Daoy (cell line): ENCODE data around the gene OLFML1. TPM values are rescaled to one million over a fixed set of nuclear protein-coding genes. Genes with fewer than 3 reads are reported as not detected.
"Not testable (repeated sequence)": the region's sequence is repeated elsewhere in the genome, so short reads cannot be mapped to it uniquely, and the experiment has no call there.

Source experiments
- DNase-seq: peaks from one replicate; pipeline ENCODE4 v3.0.0-alpha.2; 2015; ENCODE audit warnings: low read depth
- total RNA-seq: library from RNA; depleted of rRNA; stranded (reverse); fragments of >200 nt; shearing (Covaris generic); gene quantifications from 2 replicates; pipeline ENCODE4 v1.2.3, GENCODE V29; 2014

Gene OLFML1
- total RNA-seq, 1 experiment from 2014 or later = not detected

DNA sequence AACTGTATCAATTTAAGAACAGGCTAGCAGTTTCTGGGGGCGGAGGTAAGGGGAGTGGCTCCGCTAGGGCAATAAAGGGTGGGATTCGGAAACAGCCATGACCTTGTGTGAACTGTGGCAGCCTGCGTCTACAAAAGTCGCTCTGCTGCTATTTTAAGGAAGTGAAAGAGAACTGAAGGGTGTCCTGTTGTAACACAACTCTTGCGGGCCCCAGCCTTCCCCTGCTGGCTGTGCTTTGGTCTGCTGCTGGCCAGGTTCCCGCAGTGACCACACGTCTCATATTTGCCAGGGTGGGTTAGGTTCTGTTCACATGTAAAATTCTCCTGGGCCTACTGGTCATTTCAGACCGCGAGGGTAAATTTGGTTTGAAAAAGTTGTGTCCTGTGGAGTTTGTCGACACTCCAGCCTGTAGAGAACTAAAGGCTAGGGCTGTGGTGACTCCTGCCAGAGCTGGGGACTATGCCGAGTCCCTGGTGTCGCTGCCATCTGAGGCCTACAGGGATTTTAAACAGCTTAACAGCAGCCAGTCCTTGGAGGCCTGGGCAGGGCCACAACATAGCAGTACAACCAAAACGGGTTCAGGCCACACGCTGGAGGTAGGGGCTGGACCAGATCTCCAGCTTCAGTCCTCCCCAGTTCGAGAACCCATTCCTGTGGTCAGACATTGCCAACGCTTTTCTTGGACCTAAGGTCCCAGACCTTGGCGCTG lies 27.4 kb downstream of the OLFML1 start:
- peak; percentile 18 for DNase-seq

GRCh38 chr11:7513234-7514098 lies 28.2 kb downstream of the OLFML1 start, which contains the start of gene PPFIBP2:
Gene PPFIBP2, plus strand, starts transcription at chr11:7513999. Its CDS starts 35,477 bp downstream, at chr11:7549476.
- peak; percentile 78 for DNase-seq

- DNase-seq = peak; percentile 17
Measured at GRCh38 chr11:7514099-7514591, 28.8 kb downstream of the OLFML1 start.

GRCh38 chr11:7515447-7515886 lies 30.2 kb downstream of the OLFML1 start:
- no peak for DNase-seq

GRCh38 chr11:7516475-7516874 lies 31.2 kb downstream of the OLFML1 start:
- no peak for DNase-seq

GRCh38 chr11:7517743-7518142 lies 32.4 kb downstream of the OLFML1 start:
- not testable (repeated sequence) for DNase-seq

DNA sequence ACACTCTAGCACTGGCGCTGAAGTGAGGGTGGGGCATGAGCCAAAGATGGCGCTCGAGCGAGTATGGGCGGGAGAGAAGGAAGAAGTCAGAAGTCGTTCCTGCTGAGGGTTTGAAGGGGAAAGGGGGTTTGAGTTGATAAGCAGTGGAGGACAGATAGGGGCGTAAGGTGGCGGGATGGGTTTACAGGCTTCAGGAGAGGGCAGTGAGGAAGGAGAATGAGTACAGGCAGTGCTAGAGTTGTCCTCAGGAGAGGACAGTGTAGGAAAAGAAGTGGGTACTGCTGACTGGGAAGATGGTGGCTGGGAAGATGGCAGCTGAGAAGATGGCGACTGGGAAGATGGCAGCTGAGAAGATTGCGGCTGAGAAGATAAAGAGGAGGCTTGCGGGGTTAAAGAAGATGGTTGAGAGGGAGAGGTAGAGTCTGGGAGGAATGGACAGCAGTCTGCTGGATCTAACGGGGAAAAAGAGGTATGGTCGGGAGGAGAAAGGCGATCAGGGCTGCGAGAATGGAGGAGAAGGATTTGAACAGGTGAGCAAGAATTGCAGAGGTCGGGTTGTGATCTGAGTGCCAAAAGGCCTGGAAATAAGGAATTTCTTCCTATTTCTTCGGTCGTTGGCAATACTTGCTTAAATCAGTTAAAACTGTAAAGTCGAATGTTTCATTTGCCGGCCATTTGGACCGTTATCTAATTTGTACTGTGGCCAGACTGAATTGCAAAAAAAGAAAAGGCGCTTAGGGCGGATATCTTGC lies 33.7 kb downstream of the OLFML1 start:
- DNase-seq = no peak

- no peak for DNase-seq
Measured at GRCh38 chr11:7520011-7520942, 35.0 kb downstream of the OLFML1 start.

DNA sequence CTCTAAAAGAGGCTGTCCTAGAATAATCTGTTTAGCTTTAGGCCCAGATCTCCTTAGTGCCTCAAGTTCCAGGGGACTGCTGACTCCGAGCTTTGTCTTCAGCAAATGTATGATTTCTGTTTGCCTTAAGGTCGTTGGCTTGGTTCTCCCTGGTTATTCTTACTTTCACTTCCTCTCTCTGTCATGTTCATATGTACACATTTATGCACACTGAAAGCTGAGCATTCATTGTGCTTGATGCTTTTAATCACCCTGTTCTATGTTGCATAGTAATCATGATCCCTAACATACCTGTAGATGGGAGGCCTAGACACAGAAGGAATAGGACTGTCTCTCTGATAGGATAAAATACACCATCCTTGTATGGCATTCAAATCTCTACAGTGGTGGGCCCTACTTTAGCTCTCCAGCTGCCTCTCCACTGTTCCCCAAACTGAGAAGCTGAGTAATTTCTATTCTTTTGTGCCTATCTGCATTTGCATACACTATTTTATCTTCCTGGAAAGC lies 35.7 kb downstream of the OLFML1 start:
- no peak for DNase-seq

- no peak for DNase-seq
Measured at GRCh38 chr11:7522121-7522520, 36.8 kb downstream of the OLFML1 start.

DNA sequence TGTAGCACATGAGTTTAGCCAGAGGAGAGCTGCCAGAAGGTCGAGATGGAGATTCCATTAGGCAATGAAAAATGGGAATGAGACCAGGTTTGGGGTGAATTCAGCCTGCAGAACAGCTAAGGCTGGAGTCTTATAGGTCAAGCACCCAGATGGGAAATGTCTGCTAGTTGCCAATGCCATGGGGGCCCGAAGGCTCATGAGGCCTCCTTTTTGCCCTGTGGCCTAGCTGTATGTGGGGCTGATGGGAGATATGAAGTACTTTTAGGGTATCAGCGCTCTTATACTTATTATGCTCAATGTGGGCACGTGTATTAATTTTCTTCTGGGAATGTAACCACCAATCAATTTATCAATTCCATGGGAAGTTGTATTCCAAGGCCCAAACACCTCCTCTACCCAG lies 37.2 kb downstream of the OLFML1 start:
- no peak for DNase-seq

- no peak for DNase-seq
Measured at GRCh38 chr11:7523416-7524210, 38.3 kb downstream of the OLFML1 start.

DNA sequence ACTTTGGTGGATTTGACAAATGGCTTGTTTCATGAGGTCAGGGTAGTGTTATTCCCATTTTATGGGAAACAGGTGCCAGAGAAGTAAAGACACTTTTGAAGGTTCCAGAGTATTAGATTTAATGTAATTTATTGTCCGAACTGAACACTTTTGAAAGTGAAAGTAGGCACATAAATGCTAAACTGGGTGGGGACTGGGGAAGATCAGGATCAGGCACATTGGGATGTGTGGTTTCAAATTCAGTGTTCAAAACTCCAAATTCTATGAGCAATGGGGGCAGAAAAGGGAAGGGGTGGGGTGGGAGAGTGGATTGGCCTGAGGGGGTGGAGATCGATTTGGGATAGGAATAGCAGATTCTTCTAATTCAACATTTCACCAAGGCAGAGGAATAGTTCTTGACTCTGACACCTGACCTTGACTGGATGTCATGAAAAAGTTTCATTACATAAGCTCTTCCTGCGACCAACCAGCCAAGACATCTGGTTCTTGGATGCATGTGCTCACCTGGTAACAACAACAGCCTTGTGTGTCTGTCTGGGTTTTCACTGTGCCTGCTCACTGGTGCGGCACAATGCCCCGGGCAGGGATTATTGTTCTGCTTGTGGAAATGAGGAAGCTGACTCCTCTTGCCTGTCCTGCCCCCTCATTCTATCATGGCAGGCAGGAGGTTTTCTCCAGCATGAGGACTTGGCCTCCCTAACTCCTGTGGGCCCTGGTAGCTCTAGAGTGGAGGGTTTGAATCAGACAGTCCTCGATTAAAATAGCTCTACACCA lies 39.3 kb downstream of the OLFML1 start:
- DNase-seq = peak; percentile 27

DNA sequence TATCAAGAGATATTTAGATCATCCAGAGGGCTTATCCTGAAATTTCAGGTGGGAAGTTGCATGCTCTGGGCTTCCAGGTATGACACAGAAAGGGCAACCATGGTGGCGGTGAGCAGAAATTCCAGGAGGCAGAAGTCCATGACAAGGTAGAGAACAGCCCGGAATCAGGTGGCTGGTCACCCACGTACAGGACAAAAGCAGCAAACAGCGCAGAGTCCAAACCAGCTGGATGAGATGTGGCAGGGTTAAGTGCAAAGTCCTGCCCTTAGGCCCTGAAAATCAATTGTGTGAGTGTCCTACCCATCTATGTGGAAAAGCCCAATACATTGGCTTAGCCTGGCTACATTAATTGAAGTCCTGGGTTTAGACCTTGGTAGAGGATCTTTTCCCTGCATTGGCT lies 40.1 kb downstream of the OLFML1 start:
- no peak for DNase-seq

- no peak for DNase-seq
Measured at GRCh38 chr11:7527029-7527428, 41.7 kb downstream of the OLFML1 start.

DNA sequence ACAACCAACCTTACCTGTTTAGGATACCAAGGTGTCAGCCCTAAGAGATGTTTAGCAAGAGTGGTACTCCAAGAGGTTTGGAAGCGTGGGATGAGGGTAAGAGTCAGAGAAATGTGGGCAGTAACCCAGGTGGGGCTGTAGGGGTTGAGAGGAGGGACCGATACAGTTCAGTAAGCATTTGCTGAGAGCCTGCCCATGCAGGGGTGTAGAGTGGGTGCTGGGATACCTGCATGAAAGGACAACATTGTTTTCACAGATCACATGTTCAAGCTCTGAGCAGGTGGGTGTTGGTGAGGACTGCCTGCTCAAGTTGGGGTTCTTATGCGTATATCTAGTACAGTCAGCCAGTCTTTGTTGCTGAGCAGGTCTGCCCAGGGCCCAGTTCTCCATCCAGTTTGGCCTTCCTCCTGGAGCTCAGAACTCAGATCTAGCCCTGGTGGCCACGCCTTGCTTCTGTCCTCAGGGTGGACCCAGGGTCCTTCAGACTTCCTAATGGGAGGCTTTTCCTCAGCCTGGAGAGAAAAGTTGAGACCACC lies 43.3 kb downstream of the OLFML1 start:
- DNase-seq = no peak

DNA sequence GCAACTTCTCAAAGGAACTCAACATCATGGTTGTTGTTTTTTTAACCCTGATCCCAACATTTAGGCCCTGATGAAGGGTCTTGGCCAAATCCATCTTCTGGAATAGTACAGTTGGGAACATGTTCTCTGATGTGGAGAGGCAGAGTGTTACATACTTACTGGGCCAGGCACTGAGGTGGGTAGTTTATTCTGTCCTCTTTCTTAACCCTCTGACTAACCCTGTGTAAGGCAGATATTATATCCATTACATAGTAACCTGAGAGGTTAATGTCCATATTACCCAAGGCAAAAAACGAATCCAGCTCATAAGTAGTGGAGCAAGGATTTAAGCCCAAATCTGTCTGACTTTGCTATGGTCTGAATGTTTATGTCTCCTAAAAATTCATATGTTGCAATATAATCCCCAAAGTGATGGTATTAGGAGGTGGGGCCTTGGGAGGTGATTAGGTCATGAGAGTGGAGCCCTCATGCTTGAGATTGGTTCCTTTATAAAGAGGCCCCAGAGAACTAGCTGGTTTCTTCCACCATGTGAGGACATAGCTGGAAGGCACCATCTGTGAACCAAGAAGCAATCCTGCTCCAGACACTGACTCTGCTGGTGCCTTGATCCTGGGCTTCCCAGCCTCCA lies 44.8 kb downstream of the OLFML1 start:
- no peak for DNase-seq

- DNase-seq = no peak
Measured at GRCh38 chr11:7531011-7531410, 45.7 kb downstream of the OLFML1 start.
